Large intestine (tissue), 3 donors: ENCODE results near the gene ARSG. TPM values are rescaled to one million over a fixed set of nuclear protein-coding genes. Genes with fewer than 3 reads are reported as not detected.
"Not testable (repeated sequence)": the region's sequence is repeated elsewhere in the genome, so short reads cannot be mapped to it uniquely, and the experiment has no call there.

ENCODE experiments used
- DNase-seq, 2 donors: peaks; one replicate each; pipeline versions ENCODE4 v3.0.0 to v3.0.0-alpha.2; 2013
- H3K27ac ChIP-seq: one replicate; pipeline ENCODE4 v1.5.1; 2013; ENCODE audit warnings: low read length
- H3K27me3 ChIP-seq: 2 replicates; pipeline ENCODE4 v1.6.1; 2013; ENCODE audit warnings: low read length; ENCODE audit not compliant: control insufficient read depth, insufficient read depth
- H3K36me3 ChIP-seq: 2 replicates; pipeline ENCODE4 v1.6.1; 2013; ENCODE audit warnings: low read length; ENCODE audit not compliant: control insufficient read depth, insufficient read depth
- H3K4me1 ChIP-seq: one replicate; pipeline ENCODE4 v1.6.1; 2013; ENCODE audit warnings: low read length; ENCODE audit not compliant: control insufficient read depth, insufficient read depth
- H3K4me3 ChIP-seq: one replicate; pipeline ENCODE4 v1.5.1; 2013; ENCODE audit warnings: low read length
- H3K9me3 ChIP-seq: one replicate; pipeline ENCODE4 v1.6.1; 2013; ENCODE audit warnings: mild to moderate bottlenecking, low read depth, low read length, moderate library complexity; ENCODE audit not compliant: control insufficient read depth
- WGBS: methylation state at CpG from one replicate; pipeline ENCODE4 v1.1.5; 2013; ENCODE audit warnings: low lambda C conversion rate; ENCODE audit not compliant: insufficient coverage; 5-methylcytosine and 5-hydroxymethylcytosine counted together
- polyA plus RNA-seq: library from polyadenylated mRNA; unstranded; fragments of 120-200 nt; gene quantifications from one replicate; pipeline ENCODE4 v1.2.1, GENCODE V29; 2013

Gene ARSG
- polyA plus RNA-seq, 1 donor: 1.3 TPM

- no CpG with 5 or more reads among the region's 12 CpGs for WGBS
- H3K36me3 ChIP-seq: no peaks in the 10 kb centered on the region
- no peaks in the 10 kb centered on the region for H3K27me3 ChIP-seq
- H3K27ac ChIP-seq: no peak overlapping the region
- no peak for DNase-seq
- no peaks in the 10 kb centered on the region for H3K4me1 ChIP-seq
- peaks cover 9% of the 10 kb centered on the region for H3K9me3 ChIP-seq
- H3K4me3 ChIP-seq: no peak overlapping the region
Observed at GRCh38 chr17:68394608-68395331, 103.5 kb downstream of the ARSG start.

GRCh38 chr17:68396226-68397107, 105.2 kb downstream of the ARSG start:
- 60% methylated on average over 1 of the region's 10 CpGs for WGBS

GRCh38 chr17:68397108-68397536, 105.8 kb downstream of the ARSG start:
- Histone ChIP-seq H3K9me3 (peaks cover 9% of the 10 kb centered on the region), H3K36me3 (no peaks in the 10 kb centered on the region), H3K4me1 (no peaks in the 10 kb centered on the region), H3K4me3 (no peak overlapping the region), H3K27ac (no peak overlapping the region), H3K27me3 (no peaks in the 10 kb centered on the region)
- DNase-seq: no peak
- WGBS: no CpG with 5 or more reads among the region's 7 CpGs

More at GRCh38 chr17:68396226-68397107, 105.2 kb downstream of the ARSG start:
- no peaks in the 10 kb centered on the region for H3K36me3 ChIP-seq
- no peak overlapping the region for H3K27ac ChIP-seq
- no peak overlapping the region for H3K4me3 ChIP-seq
- peaks cover 9% of the 10 kb centered on the region for H3K9me3 ChIP-seq
- no peaks in the 10 kb centered on the region for H3K27me3 ChIP-seq
- DNase-seq: peak in 1 of 2 donors; percentile 21
- H3K4me1 ChIP-seq: no peaks in the 10 kb centered on the region

- no peaks in the 10 kb centered on the region for H3K36me3 ChIP-seq
- H3K9me3 ChIP-seq: peaks cover 9% of the 10 kb centered on the region
- H3K27ac ChIP-seq: no peak overlapping the region
- 0% methylated on average over 1 of the region's 11 CpGs for WGBS
- peak in 1 of 2 donors; percentile 26 for DNase-seq
- no peaks in the 10 kb centered on the region for H3K27me3 ChIP-seq
- H3K4me1 ChIP-seq: no peaks in the 10 kb centered on the region
- H3K4me3 ChIP-seq: no peak overlapping the region
Observed at GRCh38 chr17:68398691-68399637, 107.7 kb downstream of the ARSG start.

GRCh38 chr17:68399638-68400403, 108.5 kb downstream of the ARSG start:
- Histone ChIP-seq H3K4me3 (no peak overlapping the region), H3K27me3 (no peaks in the 10 kb centered on the region), H3K27ac (no peak overlapping the region), H3K36me3 (no peaks in the 10 kb centered on the region), H3K9me3 (peaks cover 7% of the 10 kb centered on the region), H3K4me1 (no peaks in the 10 kb centered on the region)
- 69% methylated on average over 6 of the region's 19 CpGs for WGBS
- DNase-seq: no peak

GRCh38 chr17:68400404-68400735, 109.1 kb downstream of the ARSG start:
- Histone ChIP-seq H3K4me1 (no peaks in the 10 kb centered on the region), H3K36me3 (no peaks in the 10 kb centered on the region), H3K27ac (no peak overlapping the region), H3K9me3 (peaks cover 2% of the 10 kb centered on the region), H3K4me3 (no peak overlapping the region), H3K27me3 (no peaks in the 10 kb centered on the region)
- WGBS: no CpG with 5 or more reads among the region's 4 CpGs
- DNase-seq: no peak

GRCh38 chr17:68401288-68401687, 110.0 kb downstream of the ARSG start:
- WGBS: no CpG with 5 or more reads among the region's 7 CpGs
- Histone ChIP-seq H3K9me3 (no peaks in the 10 kb centered on the region), H3K4me3 (no peak overlapping the region), H3K27ac (no peak overlapping the region), H3K36me3 (no peaks in the 10 kb centered on the region), H3K4me1 (no peaks in the 10 kb centered on the region), H3K27me3 (no peaks in the 10 kb centered on the region)
- no peak for DNase-seq

- no peak overlapping the region for H3K27ac ChIP-seq
- H3K27me3 ChIP-seq: no peaks in the 10 kb centered on the region
- WGBS: no CpG with 5 or more reads among the region's 1 CpG
- no peaks in the 10 kb centered on the region for H3K9me3 ChIP-seq
- no peaks in the 10 kb centered on the region for H3K4me1 ChIP-seq
- H3K4me3 ChIP-seq: no peak overlapping the region
- H3K36me3 ChIP-seq: no peaks in the 10 kb centered on the region
- no peak for DNase-seq
Observed at GRCh38 chr17:68403122-68403521, 111.8 kb downstream of the ARSG start.

- H3K27ac ChIP-seq, H3K36me3 ChIP-seq, DNase-seq, H3K9me3 ChIP-seq, H3K4me1 ChIP-seq, H3K27me3 ChIP-seq, H3K4me3 ChIP-seq: not testable (repeated sequence)
- no CpG with 5 or more reads among the region's 5 CpGs for whole genome bisulfite sequencing
Observed at GRCh38 chr17:68403837-68404236, 112.5 kb downstream of the ARSG start.
